ENCODE results near the gene NLRC4.
"Not testable (repeated sequence)": the region's sequence is repeated elsewhere in the genome, so short reads cannot be mapped to it uniquely, and the experiment has no call there.

Gene NLRC4

GRCh38 chr2:32264422-32265105 lies at the start of gene NLRC4:
Gene NLRC4 (minus strand): TSS chr2:32264886. CDS start chr2:32256775, 8,111 bp downstream.
- FAIRE-seq = no peak

- FAIRE-seq = no peak
Observed at GRCh38 chr2:32310577-32310976, 45.9 kb upstream of the NLRC4 start.

- FAIRE-seq = not testable (repeated sequence)
Observed at GRCh38 chr2:32293966-32294562, 29.4 kb upstream of the NLRC4 start.

- not testable (repeated sequence) for FAIRE-seq
Observed at GRCh38 chr2:32293493-32293892, 28.8 kb upstream of the NLRC4 start.

GRCh38 chr2:32291746-32292145 lies 27.1 kb upstream of the NLRC4 start:
- no peak for FAIRE-seq

- FAIRE-seq = peak; percentile 64
Observed at GRCh38 chr2:32290000-32290339, 25.3 kb upstream of the NLRC4 start.

GRCh38 chr2:32289165-32289999 lies 24.7 kb upstream of the NLRC4 start:
- peak; percentile 61 for FAIRE-seq

- no peak for FAIRE-seq
Observed at GRCh38 chr2:32284321-32284720, 19.6 kb upstream of the NLRC4 start.

- FAIRE-seq = no peak
Observed at GRCh38 chr2:32278478-32278853, 13.8 kb upstream of the NLRC4 start.

GRCh38 chr2:32277674-32278477 lies 13.2 kb upstream of the NLRC4 start, which contains the start of gene YIPF4:
Gene YIPF4 (plus strand): TSS chr2:32277904. CDS start chr2:32278156, 252 bp downstream.
- no peak for FAIRE-seq

GRCh38 chr2:32277363-32277673 lies 12.6 kb upstream of the NLRC4 start:
- no peak for FAIRE-seq

- not testable (repeated sequence) for FAIRE-seq
Observed at GRCh38 chr2:32275790-32276189, 11.1 kb upstream of the NLRC4 start.

- no peak for FAIRE-seq
Observed at GRCh38 chr2:32274289-32274688, 9.6 kb upstream of the NLRC4 start.

GRCh38 chr2:32272279-32272678 lies 7.6 kb upstream of the NLRC4 start:
- FAIRE-seq = no peak

GRCh38 chr2:32271063-32271462 lies 6.4 kb upstream of the NLRC4 start:
- no peak for FAIRE-seq

GRCh38 chr2:32262105-32262504 lies 2.6 kb downstream of the NLRC4 start:
- no peak for FAIRE-seq

- FAIRE-seq = no peak
Observed at GRCh38 chr2:32260376-32260775, 4.3 kb downstream of the NLRC4 start.

GRCh38 chr2:32258242-32258641 lies 6.4 kb downstream of the NLRC4 start:
- FAIRE-seq = no peak

GRCh38 chr2:32250290-32250689 lies 14.4 kb downstream of the NLRC4 start:
- no peak for FAIRE-seq

- no peak for FAIRE-seq
Observed at GRCh38 chr2:32249731-32250236, 14.9 kb downstream of the NLRC4 start.

GRCh38 chr2:32248299-32248698 lies 16.4 kb downstream of the NLRC4 start:
- no peak for FAIRE-seq

GRCh38 chr2:32246911-32247310 lies 17.8 kb downstream of the NLRC4 start:
- FAIRE-seq = no peak

- no peak for FAIRE-seq
Observed at GRCh38 chr2:32242331-32242730, 22.4 kb downstream of the NLRC4 start.
